GM18511 (cell line): Measurements from ENCODE around the gene GPX8.

Experiments used
- ATAC-seq: cut with Tn5 transposase; IDR thresholded peaks from one replicate; pipeline ENCODE4 v1.9.1; 2021; ENCODE audit warnings: mild to moderate bottlenecking, moderate library complexity; ENCODE audit not compliant: unreplicated experiment

The GPX8 gene

GRCh38 chr5:55172051-55172899, 12.3 kb downstream of the GPX8 start:
- peak; percentile 74 for ATAC-seq

GRCh38 chr5:55172937-55173686, 13.1 kb downstream of the GPX8 start, which contains the start of gene CDC20B:
CDC20B (minus strand) TSS chr5:55173177; CDS start chr5:55173000, 177 bp downstream.
- ATAC-seq = peak; percentile 85

GRCh38 chr5:55173687-55174230, 13.8 kb downstream of the GPX8 start:
- ATAC-seq = peak; percentile 13

GRCh38 chr5:55175781-55176175, 15.8 kb downstream of the GPX8 start:
- no peak for ATAC-seq

- ATAC-seq = no peak
Observed at GRCh38 chr5:55176176-55176818, 16.3 kb downstream of the GPX8 start.

GRCh38 chr5:55177078-55177477, 17.1 kb downstream of the GPX8 start:
- no peak for ATAC-seq

GRCh38 chr5:55180016-55180415, 20.0 kb downstream of the GPX8 start:
- no peak for ATAC-seq

- no peak for ATAC-seq
Observed at GRCh38 chr5:55187370-55187769, 27.4 kb downstream of the GPX8 start.

GRCh38 chr5:55188656-55189540, 28.9 kb downstream of the GPX8 start:
- no peak for ATAC-seq

- ATAC-seq = no peak
Observed at GRCh38 chr5:55191165-55191564, 31.2 kb downstream of the GPX8 start.

GRCh38 chr5:55205001-55205400, 45.0 kb downstream of the GPX8 start:
- ATAC-seq = no peak

- no peak for ATAC-seq
Observed at GRCh38 chr5:55211184-55211874, 51.4 kb downstream of the GPX8 start.
